ENCODE measurements around the gene PAIP2B. TPM values are rescaled to one million over a fixed set of nuclear protein-coding genes. Genes with fewer than 3 reads are reported as not detected.

The PAIP2B gene
- total RNA-seq, 1 donor from 2014 or later = 10.8 TPM

DNA sequence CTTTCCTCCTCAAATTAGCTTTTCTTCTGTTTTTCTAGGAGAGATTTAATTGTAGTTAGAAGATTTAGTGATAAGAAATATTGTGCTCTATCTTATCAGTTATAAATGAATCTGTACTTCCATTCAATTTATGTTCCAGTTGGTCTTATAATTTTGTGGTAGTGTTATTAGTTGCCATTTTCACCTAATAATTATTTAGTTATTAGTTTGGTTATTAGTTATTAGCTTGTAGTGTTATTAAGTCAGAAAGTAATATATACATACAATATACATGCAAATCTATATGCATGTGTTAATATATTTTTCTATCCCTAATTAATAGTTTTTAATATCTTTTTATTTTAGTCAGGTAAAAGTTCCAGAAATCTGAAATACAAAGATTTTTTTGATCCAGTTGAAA, 93.3 kb downstream of the PAIP2B start:
- no peak overlapping the region for H3K4me3 Mint-ChIP-seq
- TF ChIP-seq, protein P1, sequence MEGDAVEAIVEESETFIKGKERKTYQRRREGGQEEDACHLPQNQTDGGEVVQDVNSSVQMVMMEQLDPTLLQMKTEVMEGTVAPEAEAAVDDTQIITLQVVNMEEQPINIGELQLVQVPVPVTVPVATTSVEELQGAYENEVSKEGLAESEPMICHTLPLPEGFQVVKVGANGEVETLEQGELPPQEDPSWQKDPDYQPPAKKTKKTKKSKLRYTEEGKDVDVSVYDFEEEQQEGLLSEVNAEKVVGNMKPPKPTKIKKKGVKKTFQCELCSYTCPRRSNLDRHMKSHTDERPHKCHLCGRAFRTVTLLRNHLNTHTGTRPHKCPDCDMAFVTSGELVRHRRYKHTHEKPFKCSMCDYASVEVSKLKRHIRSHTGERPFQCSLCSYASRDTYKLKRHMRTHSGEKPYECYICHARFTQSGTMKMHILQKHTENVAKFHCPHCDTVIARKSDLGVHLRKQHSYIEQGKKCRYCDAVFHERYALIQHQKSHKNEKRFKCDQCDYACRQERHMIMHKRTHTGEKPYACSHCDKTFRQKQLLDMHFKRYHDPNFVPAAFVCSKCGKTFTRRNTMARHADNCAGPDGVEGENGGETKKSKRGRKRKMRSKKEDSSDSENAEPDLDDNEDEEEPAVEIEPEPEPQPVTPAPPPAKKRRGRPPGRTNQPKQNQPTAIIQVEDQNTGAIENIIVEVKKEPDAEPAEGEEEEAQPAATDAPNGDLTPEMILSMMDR (IDR thresholded peaks at IDR 0.05; ENCODE audit: unreplicated experiment) = no peak
- DNase-seq (ENCODE audit: low spot score in 2 of 2, unreplicated experiment in 2 of 2) = no peak
- H3K36me3 Mint-ChIP-seq = peaks cover 11% of the 10 kb centered on the region
- no peaks in the 10 kb centered on the region for H3K27me3 Mint-ChIP-seq (ENCODE audit: low read depth)
- no peaks in the 10 kb centered on the region for H3K9me3 Mint-ChIP-seq
- no peak overlapping the region for H3K27ac Mint-ChIP-seq
- no peaks in the 10 kb centered on the region for H3K4me1 Mint-ChIP-seq

Other genes starting within 250 kb of the PAIP2B start
- 3.6 to 4.9 TPM (median 4.0 TPM) in 3 replicates for gene ANKRD53, start 248.5 kb downstream of the PAIP2B start, total RNA-seq
- 33.0 to 34.1 TPM (median 33.8 TPM) in 3 replicates for gene TEX261, start 232.2 kb downstream of the PAIP2B start, total RNA-seq
- 90.5 to 98.4 TPM (median 96.2 TPM) in 3 replicates for gene NAGK, start 158.5 kb downstream of the PAIP2B start, total RNA-seq
- 17.0 to 17.8 TPM (median 17.4 TPM) in 3 replicates for gene MCEE, start 96.9 kb downstream of the PAIP2B start, total RNA-seq
- gene MPHOSPH10, start 96.5 kb downstream of the PAIP2B start, total RNA-seq = 34.3 to 36.5 TPM (median 35.1 TPM) in 3 replicates
- 207 to 211 TPM (median 208 TPM) in 3 replicates for gene ZNF638, start 104.7 kb upstream of the PAIP2B start, total RNA-seq
- 0.96 to 2.1 TPM (median 1.4 TPM) in 3 replicates for gene DYSF, start 226.5 kb upstream of the PAIP2B start, total RNA-seq